Hematopoietic multipotent progenitor cell (in vitro differentiated cells): Measurements from ENCODE around the gene CCDC122. TPM values are rescaled to one million over a fixed set of nuclear protein-coding genes. Genes with fewer than 3 reads are reported as not detected.

ENCODE experiments used
- DNase-seq, 3 donors: peaks; one replicate each; pipeline ENCODE4 v3.0.0-alpha.2; 2011 to 2015; ENCODE audit warnings: low read depth in 2 of 3, low spot score in 2 of 3
- total RNA-seq: library from RNA; depleted of rRNA; stranded (reverse); fragments of >200 nt; gene quantifications from one replicate; pipeline ENCODE4 v1.2.3, GENCODE V29; 2012

The CCDC122 gene
- total RNA-seq = 1.1 TPM

DNA sequence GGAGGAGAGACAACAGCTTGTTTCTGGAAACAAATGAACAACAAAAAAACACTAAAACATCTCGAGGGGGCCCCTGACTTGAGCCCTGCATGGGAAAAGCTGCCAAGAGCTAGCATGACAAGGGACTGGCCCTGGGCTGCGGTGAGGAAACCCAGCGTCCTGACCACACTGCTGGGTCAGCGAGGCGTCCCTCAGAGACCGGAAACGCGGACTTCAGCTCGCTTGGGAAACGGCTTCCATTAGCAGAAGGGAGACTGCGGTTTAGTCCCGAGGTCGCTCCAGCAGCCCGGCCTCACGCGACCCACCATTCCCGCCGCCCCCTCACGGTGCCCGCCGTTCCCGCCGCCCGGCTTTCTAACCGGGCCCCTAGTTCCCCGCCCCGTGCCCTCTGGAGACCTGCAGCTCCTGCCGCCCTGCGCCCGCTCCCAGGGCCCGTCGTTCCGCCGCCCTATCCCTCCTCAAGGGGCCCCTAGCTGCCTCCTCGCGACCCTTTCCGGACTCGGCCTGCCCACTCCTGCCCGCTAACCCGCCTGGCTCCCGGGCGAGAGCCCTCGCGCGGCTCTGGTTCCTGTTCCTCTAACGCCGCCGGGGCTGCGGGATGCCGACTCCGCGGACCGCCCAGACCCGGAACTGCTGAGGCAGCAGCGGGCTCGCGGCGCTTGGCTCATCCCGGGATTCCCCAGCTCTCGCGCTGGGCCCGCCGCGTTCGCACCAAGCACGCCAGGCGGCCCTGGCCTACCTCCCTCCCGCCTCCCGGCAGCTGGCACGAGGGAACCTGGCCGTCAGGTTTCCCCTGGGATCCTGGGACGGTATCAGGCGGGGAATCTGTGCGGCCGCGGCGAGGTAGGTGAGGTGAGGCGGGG is at the start of gene CCDC122:
Gene CCDC122 (minus strand): TSS at position 849 of the 863 bp plus-strand sequence. CDS start 10,364 bp downstream, outside the sequence.
- DNase-seq = peak; percentile 63 to 91 (median 89)

DNA sequence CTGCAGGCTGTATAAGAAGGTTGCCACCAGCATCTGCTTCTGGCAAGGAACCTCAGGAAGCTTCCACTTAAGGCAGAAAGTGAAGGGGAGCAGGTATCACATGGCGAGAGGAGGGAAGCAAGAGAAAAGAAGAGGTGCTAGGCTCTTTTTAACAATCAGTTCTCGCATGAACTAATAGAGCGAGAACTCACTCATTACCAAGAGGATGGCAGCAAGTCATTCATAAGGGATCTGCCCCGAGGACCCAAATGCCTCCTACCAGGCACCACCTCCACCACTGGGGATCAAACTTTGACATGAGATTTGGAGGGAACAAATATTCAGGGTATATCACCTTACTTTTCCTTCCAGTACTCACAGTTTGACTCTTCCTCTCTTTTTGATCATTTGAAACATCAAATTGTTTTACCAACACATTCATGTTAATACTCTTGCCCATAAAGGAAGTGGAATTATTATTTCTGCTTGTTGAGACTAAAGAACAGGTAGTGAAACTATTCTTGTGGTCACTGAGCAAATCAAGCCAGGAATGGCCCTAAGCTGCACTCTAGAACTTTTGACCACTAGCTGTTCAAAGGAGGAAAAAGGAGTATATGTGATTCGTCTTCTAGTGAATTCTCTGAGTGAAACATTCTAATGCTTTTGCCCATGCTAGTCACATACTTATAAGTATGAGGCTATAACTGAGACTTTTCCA is 45.2 kb upstream of the CCDC122 start:
- DNase-seq = no peak

DNA sequence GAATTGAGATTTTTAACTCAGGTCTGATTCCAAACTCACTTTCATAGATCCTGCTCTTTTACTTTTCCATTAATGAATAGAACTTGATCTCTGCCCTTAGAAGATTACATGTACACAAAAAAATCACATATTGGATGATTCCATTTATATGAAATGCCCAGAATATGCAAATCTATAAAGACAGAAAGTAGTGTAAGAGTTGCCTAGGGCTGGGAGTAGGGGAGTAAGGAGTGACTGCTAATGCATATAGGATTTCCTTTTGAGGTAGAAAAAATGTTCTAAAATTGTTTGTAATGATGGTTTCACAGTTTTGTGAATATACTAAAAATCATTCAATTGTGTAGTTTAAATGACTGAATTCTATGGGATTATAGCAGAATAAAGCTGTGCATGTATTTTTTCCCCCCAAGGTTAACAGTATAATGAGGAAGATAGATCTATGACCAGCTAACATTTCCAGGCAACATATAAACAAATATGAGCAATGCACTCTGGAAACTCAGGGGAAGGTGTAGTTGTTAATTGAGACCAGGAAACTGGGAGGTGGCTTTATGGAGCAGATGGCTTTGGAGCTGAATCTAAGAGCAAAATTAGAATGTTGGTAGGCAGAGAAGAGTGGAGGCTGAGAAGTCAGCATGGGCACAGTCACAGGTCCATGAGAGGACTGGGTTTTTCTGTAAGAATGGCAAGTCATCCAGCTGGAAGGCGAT is 41.6 kb upstream of the CCDC122 start:
- DNase-seq = no peak

DNA sequence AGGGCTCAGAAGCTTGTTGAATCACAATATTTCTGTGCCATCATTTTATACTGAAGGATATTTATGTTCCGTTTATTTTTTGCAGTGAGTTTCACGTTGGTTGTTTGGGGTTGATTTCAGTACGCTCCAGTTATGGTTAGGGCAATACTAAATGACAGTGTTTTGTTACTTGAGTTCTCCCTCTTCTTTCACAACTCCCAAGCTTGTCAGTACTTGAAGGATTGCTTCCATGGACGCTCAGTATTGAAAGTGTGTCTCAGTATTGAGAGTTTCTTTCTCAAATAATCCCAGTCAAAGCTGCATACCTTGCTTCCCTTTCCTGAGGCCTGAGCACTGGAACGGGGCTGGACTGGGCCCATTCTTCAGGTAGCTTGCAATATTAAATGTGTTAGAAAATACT is 39.1 kb upstream of the CCDC122 start:
- DNase-seq = no peak

- DNase-seq = no peak
Measured at GRCh38 chr13:43916828-43917227, 37.3 kb upstream of the CCDC122 start.

DNA sequence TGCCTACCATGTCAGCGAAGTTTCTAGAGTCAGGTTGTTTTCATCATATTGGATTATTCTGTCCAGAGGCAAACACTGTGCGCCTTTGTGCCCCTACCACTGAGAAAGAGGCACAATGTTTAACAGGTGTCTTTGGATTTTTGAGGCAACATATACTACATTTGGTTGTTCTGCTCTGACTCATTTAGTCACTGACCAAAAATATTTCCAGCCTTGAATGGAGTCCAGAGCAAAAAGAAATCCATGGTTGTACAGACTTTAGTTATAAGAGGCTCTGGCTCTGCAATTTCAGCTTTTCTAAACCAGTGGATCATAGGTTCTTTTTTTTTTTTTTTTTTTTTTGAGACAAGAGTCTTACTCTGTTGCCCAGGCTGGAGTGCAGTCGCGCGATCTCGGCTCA is 35.9 kb upstream of the CCDC122 start:
- no peak for DNase-seq

GRCh38 chr13:43911871-43912270 is 32.3 kb upstream of the CCDC122 start:
- no peak for DNase-seq

DNA sequence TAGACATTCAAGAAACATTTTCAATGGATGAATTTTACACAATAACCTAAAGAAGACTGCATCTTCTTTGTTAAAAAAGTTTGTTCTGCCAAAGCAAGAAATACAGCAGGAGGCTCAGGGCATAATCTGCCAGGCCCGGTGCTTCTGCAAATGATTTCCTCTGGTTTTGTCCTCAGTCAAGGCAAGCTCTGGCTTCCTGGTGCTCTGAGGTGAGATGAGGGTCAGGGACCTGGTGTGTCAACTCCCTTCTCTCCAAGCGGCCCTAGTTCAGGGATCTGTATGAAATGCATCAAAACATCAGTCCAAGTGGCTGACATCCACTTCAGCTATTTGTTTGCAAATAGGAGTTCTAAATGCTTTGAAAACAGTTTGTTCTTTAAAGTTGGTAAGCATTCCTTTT is 31.7 kb upstream of the CCDC122 start:
- peak in 1 of 3 donors; percentile 42 for DNase-seq

- DNase-seq = no peak
Measured at GRCh38 chr13:43910856-43911255, 31.3 kb upstream of the CCDC122 start.

DNA sequence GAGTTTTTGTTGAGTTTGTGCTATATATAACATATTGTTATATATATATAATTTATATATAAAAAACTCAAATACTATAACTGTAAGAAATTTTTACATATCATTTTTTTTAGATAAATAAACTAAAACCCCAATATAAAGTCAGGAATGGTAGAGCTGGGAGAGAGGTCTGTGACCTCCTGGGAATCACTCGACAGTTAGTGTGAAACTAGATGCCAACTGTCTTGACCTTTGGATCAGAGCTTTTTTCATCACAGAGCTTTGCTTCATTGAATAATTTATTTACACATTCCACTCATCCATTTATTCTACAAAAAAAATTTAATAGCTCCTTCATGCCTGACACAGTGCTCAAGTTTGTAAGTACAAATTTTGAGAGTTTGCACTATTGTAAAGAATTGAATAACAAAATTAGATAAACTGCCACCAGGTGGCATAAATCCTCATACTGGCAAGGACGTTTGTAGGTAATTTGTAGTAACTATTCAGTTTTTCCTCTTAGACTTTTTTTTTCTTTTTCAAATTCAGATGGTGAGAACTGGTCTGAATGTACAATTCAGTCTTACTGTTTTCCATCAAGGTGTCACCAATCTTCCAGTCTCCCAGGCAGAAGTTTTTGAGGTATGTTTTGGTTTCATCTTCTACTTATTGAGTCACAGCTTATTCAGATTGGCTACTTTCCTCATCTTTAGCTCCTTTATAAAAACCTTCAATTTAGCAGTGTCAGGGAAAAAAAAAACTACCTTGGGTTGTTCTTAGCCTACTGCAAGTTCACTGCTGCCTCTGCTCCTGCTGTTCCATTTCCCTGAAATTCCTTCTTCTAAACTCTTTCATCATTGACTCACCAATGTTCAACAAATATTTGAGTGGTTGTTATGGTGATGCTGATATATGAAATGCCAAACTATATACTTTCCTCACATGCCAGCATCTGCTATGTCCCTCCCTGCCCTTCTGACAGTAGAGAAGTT is 28.9 kb upstream of the CCDC122 start:
- peak in 2 of 3 donors; percentile 40 to 79 for DNase-seq

DNA sequence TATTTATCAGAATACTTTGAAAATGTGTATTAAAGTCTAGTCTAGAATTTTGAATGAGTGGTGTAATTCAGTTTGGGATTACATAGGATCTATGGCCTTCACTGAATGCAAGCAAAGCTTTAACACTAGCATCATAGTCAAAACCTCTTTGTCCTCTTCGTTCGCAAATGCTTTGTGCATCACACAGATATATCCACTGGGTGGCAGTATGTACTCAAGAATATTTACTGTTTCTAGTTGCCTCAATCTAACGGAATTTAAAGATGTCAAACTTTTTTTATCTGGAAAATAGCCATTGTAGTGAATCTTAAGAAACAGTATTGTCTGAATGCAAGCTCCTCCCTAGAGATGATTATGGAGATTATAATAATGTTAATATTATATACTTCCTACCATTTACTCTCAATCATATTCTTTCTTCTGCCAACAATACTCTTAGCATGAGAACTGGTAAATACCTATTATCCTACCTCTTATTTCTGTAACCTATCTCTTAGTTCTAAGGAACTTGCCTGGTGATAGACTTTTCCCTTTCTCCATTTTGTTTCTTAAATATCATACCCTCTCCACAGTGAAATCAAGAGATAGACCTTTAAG is 26.0 kb upstream of the CCDC122 start:
- peak in 2 of 3 donors; percentile 45 to 83 for DNase-seq

DNA sequence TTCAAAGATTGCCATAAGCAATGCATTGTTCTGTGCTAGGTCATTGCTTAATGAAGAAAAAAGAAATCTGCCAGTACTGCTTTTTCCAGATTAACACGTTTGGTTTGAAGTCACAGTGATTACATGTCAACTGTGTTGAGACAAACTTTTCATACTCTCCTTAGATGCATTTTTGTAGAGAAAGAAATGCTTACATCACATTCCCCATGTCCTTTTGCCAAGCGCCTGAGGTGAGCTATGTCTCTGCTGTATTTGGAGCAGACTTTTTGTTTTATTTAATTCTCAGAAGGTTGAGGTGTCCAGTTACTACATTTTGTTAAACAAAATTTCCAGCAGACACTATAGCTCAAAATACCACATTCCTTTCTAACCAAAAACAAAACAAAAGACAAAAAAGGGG is 16.4 kb upstream of the CCDC122 start:
- DNase-seq = no peak

DNA sequence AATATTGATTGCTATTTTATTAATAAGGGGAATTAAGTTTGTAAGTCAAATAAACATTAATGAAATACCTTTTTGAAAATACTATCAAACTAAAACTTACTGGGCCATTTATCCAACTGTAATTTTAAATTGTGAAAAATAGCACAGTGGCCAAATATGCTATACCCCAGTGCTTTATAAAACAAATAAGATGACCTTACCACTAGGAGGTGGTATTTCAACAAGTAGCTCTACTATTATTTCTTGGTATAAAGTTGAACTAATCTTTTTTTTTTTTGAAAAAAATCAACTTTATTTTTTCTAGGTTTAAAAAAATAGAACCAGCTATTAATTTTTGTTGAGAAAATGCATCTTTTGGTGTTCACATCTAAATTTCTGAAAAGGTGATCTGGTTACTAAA is 14.9 kb upstream of the CCDC122 start:
- DNase-seq = peak in 1 of 3 donors; percentile 49

DNA sequence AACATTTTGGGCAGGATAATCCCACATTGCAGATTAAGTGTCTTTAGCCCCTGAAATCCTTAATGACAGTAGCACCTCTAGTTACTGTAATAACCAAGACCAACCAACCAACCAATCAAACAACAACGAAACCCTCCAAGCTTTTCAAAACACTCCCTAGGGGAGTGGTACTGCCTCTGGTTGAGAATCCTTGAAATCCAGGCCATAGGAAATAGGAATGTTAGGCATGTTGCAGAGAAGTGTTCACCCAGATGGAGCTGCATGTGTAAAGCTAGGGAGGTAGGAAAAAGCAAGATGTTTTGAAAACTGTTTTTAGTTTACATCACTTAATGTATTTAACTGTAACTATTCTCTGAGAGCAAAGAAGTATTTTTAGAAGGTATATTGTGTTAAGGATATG is 4.7 kb upstream of the CCDC122 start:
- no peak for DNase-seq

GRCh38 chr13:43883631-43884030 is 4.1 kb upstream of the CCDC122 start:
- no peak for DNase-seq

- no peak for DNase-seq
Measured at GRCh38 chr13:43881580-43881979, 2.0 kb upstream of the CCDC122 start.

DNA sequence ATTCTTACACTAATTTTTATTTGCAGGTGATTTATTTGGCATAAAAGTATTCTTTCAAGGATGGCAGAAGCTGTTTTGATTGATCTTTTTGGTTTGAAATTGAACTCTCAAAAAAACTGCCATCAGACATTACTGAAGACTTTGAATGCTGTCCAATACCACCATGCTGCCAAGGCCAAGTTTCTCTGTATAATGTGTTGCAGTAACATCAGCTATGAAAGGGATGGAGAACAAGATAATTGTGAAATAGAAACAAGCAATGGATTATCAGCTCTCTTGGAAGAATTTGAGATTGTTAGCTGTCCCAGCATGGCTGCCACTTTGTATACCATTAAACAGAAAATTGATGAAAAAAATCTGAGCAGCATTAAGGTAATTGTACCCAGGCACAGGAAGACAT is 1.4 kb upstream of the CCDC122 start:
- DNase-seq = no peak

DNA sequence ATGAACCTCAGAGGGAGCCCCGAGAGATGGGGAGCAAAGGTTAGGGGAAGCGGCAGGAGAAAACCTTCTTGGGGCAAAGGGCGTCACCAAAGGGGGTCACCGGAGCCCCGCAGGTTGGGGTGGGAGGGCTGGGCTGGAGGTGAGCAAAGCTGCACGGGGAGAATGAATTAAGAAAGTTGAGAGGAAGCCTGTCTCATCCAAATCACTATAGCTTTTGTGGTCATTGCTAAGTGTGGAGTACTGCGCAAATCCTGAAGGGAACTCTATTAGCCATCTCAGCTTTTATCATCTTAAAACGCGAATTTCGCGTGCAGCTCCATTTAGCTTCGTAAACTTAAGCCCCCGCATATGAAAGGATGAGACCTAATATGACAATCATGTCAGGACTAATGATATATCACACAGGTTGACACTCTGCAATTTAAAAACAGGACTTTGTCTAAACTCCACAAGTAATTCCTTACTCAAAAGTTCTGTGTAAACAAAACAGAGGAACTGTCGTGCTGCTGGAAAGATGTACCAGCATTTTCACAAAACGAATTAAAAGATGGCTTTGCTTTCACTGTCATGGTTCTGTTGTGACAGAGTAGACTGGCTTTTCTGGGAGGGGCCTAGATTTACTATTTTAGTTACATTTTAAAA is 795 bp upstream of the CCDC122 start:
- no peak for DNase-seq

DNA sequence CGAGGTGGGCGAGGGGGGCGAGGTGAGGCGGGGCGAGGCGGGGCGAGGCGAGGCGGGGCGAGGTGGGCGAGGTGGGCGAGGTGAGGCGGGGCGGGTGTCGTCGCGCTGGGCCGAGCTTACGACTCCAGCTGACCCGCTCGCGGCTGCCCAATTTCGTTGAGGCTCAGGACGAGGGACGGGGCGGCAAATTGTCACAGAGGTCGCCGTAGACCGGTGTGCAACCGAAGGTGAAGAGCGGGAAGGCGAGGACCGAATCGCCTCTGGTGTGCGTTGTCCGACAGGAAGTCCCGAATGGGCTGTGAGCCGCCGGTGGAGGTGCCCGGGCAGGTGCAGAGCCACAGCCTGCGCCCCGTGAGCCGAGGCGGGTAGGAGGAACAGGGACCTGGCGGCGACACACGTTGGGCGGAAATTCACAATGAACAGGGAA is 228 bp upstream of the CCDC122 start, which contains the start of gene LACC1:
Gene LACC1 (plus strand): TSS at position 150 of the 427 bp plus-strand sequence. CDS start 1,082 bp downstream, outside the sequence.
- peak; percentile 25 to 32 (median 31) for DNase-seq
